ENCODE data around the gene PRRC2A.

- TF ChIP-seq, protein P1, sequence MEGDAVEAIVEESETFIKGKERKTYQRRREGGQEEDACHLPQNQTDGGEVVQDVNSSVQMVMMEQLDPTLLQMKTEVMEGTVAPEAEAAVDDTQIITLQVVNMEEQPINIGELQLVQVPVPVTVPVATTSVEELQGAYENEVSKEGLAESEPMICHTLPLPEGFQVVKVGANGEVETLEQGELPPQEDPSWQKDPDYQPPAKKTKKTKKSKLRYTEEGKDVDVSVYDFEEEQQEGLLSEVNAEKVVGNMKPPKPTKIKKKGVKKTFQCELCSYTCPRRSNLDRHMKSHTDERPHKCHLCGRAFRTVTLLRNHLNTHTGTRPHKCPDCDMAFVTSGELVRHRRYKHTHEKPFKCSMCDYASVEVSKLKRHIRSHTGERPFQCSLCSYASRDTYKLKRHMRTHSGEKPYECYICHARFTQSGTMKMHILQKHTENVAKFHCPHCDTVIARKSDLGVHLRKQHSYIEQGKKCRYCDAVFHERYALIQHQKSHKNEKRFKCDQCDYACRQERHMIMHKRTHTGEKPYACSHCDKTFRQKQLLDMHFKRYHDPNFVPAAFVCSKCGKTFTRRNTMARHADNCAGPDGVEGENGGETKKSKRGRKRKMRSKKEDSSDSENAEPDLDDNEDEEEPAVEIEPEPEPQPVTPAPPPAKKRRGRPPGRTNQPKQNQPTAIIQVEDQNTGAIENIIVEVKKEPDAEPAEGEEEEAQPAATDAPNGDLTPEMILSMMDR (IDR thresholded peaks at IDR 0.05; ENCODE audit: low read length) = no peak
- no peak for TF ChIP-seq EZH2 (optimal IDR thresholded peaks at IDR 0.05; ENCODE audit: low read depth, low read length)
- TF ChIP-seq EZH2phosphoT487 (IDR thresholded peaks at IDR 0.05; ENCODE audit: low read length) = no peak
Measured at GRCh38 chr6:31614684-31615578, 5.6 kb upstream of the PRRC2A start, which contains the start of gene AIF1.
